ENCODE data around the gene ALK. TPM values are rescaled to one million over a fixed set of nuclear protein-coding genes. Genes with fewer than 3 reads are reported as not detected.

The ALK gene
- total RNA-seq, 1 experiment from 2014 or later = 59.6 TPM

- peak; percentile 43 to 44 for DNase-seq
- no peak overlapping the region for H3K27ac ChIP-seq
- H3K27me3 ChIP-seq = no peaks in the 10 kb centered on the region
- H3K9me3 ChIP-seq (replicated peaks) = no peaks in the 10 kb centered on the region
- H3K36me3 ChIP-seq = no peaks in the 10 kb centered on the region
- H3K4me1 ChIP-seq = peaks cover 31% of the 10 kb centered on the region
- no peak overlapping the region for H3K4me3 ChIP-seq
These were observed 526.9 kb downstream of the ALK start for GRCh38 chr2:29394311-29394980.

GRCh38 chr2:29393676-29394075 lies 527.7 kb downstream of the ALK start:
- H3K4me1 ChIP-seq = peaks cover 26% of the 10 kb centered on the region

GRCh38 chr2:29392774-29393173 lies 528.6 kb downstream of the ALK start:
- no peaks in the 10 kb centered on the region for H3K9me3 ChIP-seq (replicated peaks)
- no peak overlapping the region for H3K4me3 ChIP-seq
- no peaks in the 10 kb centered on the region for H3K27me3 ChIP-seq
- H3K36me3 ChIP-seq = no peaks in the 10 kb centered on the region
- no peak for DNase-seq
- no peak overlapping the region for H3K27ac ChIP-seq
- H3K4me1 ChIP-seq = peaks cover 17% of the 10 kb centered on the region

More at GRCh38 chr2:29393676-29394075, 527.7 kb downstream of the ALK start:
- H3K27ac ChIP-seq = no peak overlapping the region
- H3K9me3 ChIP-seq (replicated peaks) = no peaks in the 10 kb centered on the region
- no peak overlapping the region for H3K4me3 ChIP-seq
- H3K27me3 ChIP-seq = no peaks in the 10 kb centered on the region
- H3K36me3 ChIP-seq = no peaks in the 10 kb centered on the region
- no peak for DNase-seq

- no peaks in the 10 kb centered on the region for H3K36me3 ChIP-seq
- peaks cover 8% of the 10 kb centered on the region; the same call in 1 of the 2 replicates for H3K4me1 ChIP-seq
- no peaks in the 10 kb centered on the region for H3K27me3 ChIP-seq
- no peak overlapping the region for H3K27ac ChIP-seq
- H3K4me3 ChIP-seq = no peak overlapping the region
- no peaks in the 10 kb centered on the region for H3K9me3 ChIP-seq (replicated peaks)
- no peak for DNase-seq
These were observed 531.2 kb downstream of the ALK start for GRCh38 chr2:29390136-29390535.

GRCh38 chr2:29389686-29390085 lies 531.7 kb downstream of the ALK start:
- H3K9me3 ChIP-seq (replicated peaks) = no peaks in the 10 kb centered on the region

GRCh38 chr2:29388071-29388470 lies 533.3 kb downstream of the ALK start:
- Histone ChIP-seq H3K4me1 (no peaks in the 10 kb centered on the region), H3K36me3 (no peaks in the 10 kb centered on the region), H3K27ac (no peak overlapping the region), H3K27me3 (no peaks in the 10 kb centered on the region), H3K9me3 (replicated peaks) (no peaks in the 10 kb centered on the region), H3K4me3 (no peak overlapping the region)
- no peak for DNase-seq

More at GRCh38 chr2:29389686-29390085, 531.7 kb downstream of the ALK start:
- H3K4me3 ChIP-seq = no peak overlapping the region
- H3K36me3 ChIP-seq = no peaks in the 10 kb centered on the region
- H3K27ac ChIP-seq = no peak overlapping the region
- no peak for DNase-seq
- no peaks in the 10 kb centered on the region for H3K27me3 ChIP-seq
- H3K4me1 ChIP-seq = peaks cover 4% of the 10 kb centered on the region; the same call in 1 of the 2 replicates

- no peaks in the 10 kb centered on the region for H3K9me3 ChIP-seq (replicated peaks)
- no peaks in the 10 kb centered on the region for H3K4me1 ChIP-seq
- no peaks in the 10 kb centered on the region for H3K27me3 ChIP-seq
These were observed 538.9 kb downstream of the ALK start for GRCh38 chr2:29382486-29382885.

GRCh38 chr2:29377788-29378187 lies 543.6 kb downstream of the ALK start:
- peaks cover 9% of the 10 kb centered on the region; the same call in 1 of the 2 replicates for H3K9me3 ChIP-seq (replicated peaks)
- no peak for DNase-seq
- no peaks in the 10 kb centered on the region for H3K4me1 ChIP-seq
- H3K27me3 ChIP-seq = no peaks in the 10 kb centered on the region
- peaks cover 20% of the 10 kb centered on the region for H3K36me3 ChIP-seq
- no peak overlapping the region for H3K27ac ChIP-seq
- no peak overlapping the region for H3K4me3 ChIP-seq

More at GRCh38 chr2:29382486-29382885, 538.9 kb downstream of the ALK start:
- peaks cover 13% of the 10 kb centered on the region; the same call in 1 of the 2 replicates for H3K36me3 ChIP-seq
- no peak for DNase-seq
- no peak overlapping the region for H3K4me3 ChIP-seq
- no peak overlapping the region for H3K27ac ChIP-seq

GRCh38 chr2:29376541-29376940 lies 544.8 kb downstream of the ALK start:
- Histone ChIP-seq H3K4me3 (no peak overlapping the region), H3K27me3 (no peaks in the 10 kb centered on the region), H3K4me1 (no peaks in the 10 kb centered on the region), H3K27ac (no peak overlapping the region), H3K9me3 (replicated peaks) (peaks cover 9% of the 10 kb centered on the region; the same call in 1 of the 2 replicates), H3K36me3 (peaks cover 20% of the 10 kb centered on the region)
- no peak for DNase-seq

GRCh38 chr2:29375843-29376242 lies 545.5 kb downstream of the ALK start:
- no peak for DNase-seq
- Histone ChIP-seq H3K27ac (no peak overlapping the region), H3K27me3 (no peaks in the 10 kb centered on the region), H3K4me1 (no peaks in the 10 kb centered on the region), H3K36me3 (peaks cover 17% of the 10 kb centered on the region), H3K9me3 (replicated peaks) (peaks cover 9% of the 10 kb centered on the region; the same call in 1 of the 2 replicates), H3K4me3 (no peak overlapping the region)

- no peak overlapping the region for H3K4me3 ChIP-seq
- H3K4me1 ChIP-seq = no peaks in the 10 kb centered on the region
- no peak for DNase-seq
- no peak overlapping the region for H3K27ac ChIP-seq
- no peaks in the 10 kb centered on the region for H3K27me3 ChIP-seq
- peaks cover 9% of the 10 kb centered on the region; the same call in 1 of the 2 replicates for H3K9me3 ChIP-seq (replicated peaks)
- H3K36me3 ChIP-seq = peaks cover 16% of the 10 kb centered on the region
These were observed 546.6 kb downstream of the ALK start for GRCh38 chr2:29374823-29375222.

GRCh38 chr2:29373870-29374269 lies 547.5 kb downstream of the ALK start:
- Histone ChIP-seq H3K27ac (no peak overlapping the region), H3K9me3 (replicated peaks) (peaks cover 9% of the 10 kb centered on the region; the same call in 1 of the 2 replicates), H3K4me3 (no peak overlapping the region), H3K27me3 (no peaks in the 10 kb centered on the region), H3K4me1 (no peaks in the 10 kb centered on the region), H3K36me3 (peaks cover 14% of the 10 kb centered on the region)
- DNase-seq = no peak

- H3K4me3 ChIP-seq = no peak overlapping the region
- DNase-seq = no peak
These were observed 549.2 kb downstream of the ALK start for GRCh38 chr2:29372185-29372584.

GRCh38 chr2:29370581-29371125 lies 550.7 kb downstream of the ALK start:
- no peaks in the 10 kb centered on the region for H3K9me3 ChIP-seq (replicated peaks)
- no peaks in the 10 kb centered on the region for H3K4me1 ChIP-seq
- no peaks in the 10 kb centered on the region for H3K27me3 ChIP-seq
- no peak overlapping the region for H3K27ac ChIP-seq
- no peak overlapping the region for H3K4me3 ChIP-seq
- peaks cover 9% of the 10 kb centered on the region for H3K36me3 ChIP-seq
- no peak for DNase-seq

More at GRCh38 chr2:29372185-29372584, 549.2 kb downstream of the ALK start:
- Histone ChIP-seq H3K27ac (no peak overlapping the region), H3K9me3 (replicated peaks) (peaks cover 9% of the 10 kb centered on the region; the same call in 1 of the 2 replicates), H3K36me3 (peaks cover 12% of the 10 kb centered on the region), H3K4me1 (no peaks in the 10 kb centered on the region), H3K27me3 (no peaks in the 10 kb centered on the region)

- H3K4me1 ChIP-seq = no peaks in the 10 kb centered on the region
- no peaks in the 10 kb centered on the region for H3K27me3 ChIP-seq
- no peak for DNase-seq
- no peaks in the 10 kb centered on the region for H3K9me3 ChIP-seq (replicated peaks)
- H3K36me3 ChIP-seq = peaks cover 9% of the 10 kb centered on the region
- H3K4me3 ChIP-seq = no peak overlapping the region
- H3K27ac ChIP-seq = no peak overlapping the region
These were observed 551.2 kb downstream of the ALK start for GRCh38 chr2:29370173-29370572.

All from SJCRH30 (cell line).